Left cardiac atrium (tissue), 4 donors: ENCODE measurements around the gene RUFY1. TPM values are rescaled to one million over a fixed set of nuclear protein-coding genes. Genes with fewer than 3 reads are reported as not detected.
A peak's percentile ranks its signal among the peaks of the same experiment; 100 is the strongest.
"Not testable (repeated sequence)": the region's sequence is repeated elsewhere in the genome, so short reads cannot be mapped to it uniquely, and the experiment has no call there.

ENCODE experiments used
- ATAC-seq, 2 donors: fragments of 200-7000 bp; cut with Tn5 transposase; one replicate each; pipeline ENCODE4 v1.9.1; 2020; ENCODE audit warnings: mild to moderate bottlenecking in 2 of 2, moderate library complexity in 2 of 2
- DNase-seq: peaks from one replicate; pipeline ENCODE4 v3.0.0-alpha.2; 2020
- intact Hi-C, 2 donors: fragments of 100-400 bp; cut with DNase I; formaldehyde crosslinking; loops; one replicate each; pipeline versions ENCODE4 v1.14.1 to v1.15.1; 2022 to 2023
- total RNA-seq, 2 donors: library from RNA; stranded (reverse); fragmentation: NEBNext Ultra II Directional; extraction: Animal tissue kit (Norgen Biotek cat#: 25700); gene quantifications; one replicate each; pipeline ENCODE4 v1.2.1, GENCODE V29; 2021
- donor health status: DM: no; HTN: yes; CAD: no.
- donor health status: DM: no; HTN: yes; CAD: no; lungs with severe emphysema.
- donor health status: DM: yes; HTN: yes; CAD: no.
- donor health status: Dilated cardiomyopathy.

The RUFY1 gene
- total RNA-seq, 2 donors from 2014 or later = 22.9 to 26.3 TPM

DNA sequence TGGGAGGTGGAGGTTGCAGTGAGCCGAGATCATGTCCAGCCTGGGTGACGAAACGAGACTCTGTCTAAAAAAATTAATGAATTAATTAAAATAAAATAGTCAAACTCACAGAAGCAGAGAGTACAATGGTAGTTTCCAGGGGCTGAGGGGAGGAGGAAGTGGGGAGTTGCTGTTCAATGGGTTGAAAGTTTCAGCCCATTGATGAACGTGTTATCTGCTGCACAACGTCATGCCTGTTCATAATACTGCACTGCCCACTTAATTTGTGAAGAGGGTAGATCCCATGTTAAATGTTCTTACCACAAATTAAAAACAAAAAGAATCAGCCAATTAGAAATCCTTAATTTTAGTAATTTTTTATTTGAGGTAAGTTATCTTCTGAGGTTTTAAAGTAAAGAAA lies 16.4 kb upstream of the RUFY1 start:
- DNase-seq (no peak), ATAC-seq (no peak)

DNA sequence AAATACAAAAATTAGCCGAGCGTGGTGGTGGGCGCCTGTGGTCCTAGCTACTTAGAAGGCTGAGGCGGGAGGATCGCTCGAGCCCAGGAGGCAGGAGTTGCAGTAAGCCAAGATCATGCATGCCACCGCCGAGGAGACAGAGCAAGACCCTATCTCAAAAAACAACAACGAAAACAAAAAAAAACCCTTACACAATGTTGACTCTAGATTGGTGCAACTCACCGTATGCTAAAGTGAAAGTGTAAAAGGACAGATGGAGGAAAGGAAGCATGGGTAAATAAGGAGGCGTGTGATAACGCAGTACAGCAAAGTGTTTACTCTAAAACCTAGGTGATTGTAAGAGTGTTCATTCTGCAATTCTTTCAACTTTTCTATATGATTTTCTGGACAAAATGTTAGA lies 15.9 kb upstream of the RUFY1 start:
- intact Hi-C loops = no loop called here
- DNase-seq (no peak), ATAC-seq (no peak)

More for the DNA sequence above, 16.4 kb upstream of the RUFY1 start:
- intact Hi-C loops = no loop called here

DNA sequence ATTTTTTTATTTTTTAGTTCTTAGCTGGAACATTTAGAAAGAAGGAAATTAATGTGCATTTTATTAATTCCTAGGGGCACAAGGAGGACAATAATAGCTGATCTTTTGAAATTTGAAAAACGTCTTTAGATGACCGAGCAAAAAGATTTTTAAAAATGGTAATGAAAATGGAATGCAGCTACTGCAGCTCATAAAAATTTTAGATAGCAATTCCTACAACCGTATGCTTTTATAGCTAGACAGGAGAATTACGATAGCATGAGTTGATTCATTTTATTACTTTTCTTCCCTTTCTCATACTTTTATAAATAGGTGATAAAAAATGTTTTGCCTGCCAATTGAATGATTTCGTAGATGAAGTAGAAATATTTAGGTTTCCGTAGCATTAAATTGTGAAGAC lies 13.7 kb upstream of the RUFY1 start:
- intact Hi-C loops = no loop called here
- DNase-seq (no peak), ATAC-seq (no peak)

DNA sequence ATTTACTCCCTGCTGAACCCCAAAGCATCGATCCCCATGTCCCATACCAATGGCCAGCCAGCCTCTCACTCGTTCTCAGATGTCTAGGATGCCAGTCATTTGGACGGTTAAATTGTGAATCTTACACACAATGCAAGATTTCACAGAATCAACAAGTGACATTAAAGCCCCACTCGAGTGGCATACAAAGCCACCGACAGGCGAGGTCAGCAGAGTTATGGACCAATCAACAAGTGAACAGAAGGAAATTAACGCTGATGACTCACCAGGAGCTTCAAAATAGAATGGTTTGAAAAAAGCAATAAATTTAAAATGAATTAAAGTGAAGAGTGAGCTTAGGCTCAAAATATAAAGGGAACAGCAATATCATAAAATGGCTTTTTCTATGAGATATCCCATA lies 8.2 kb upstream of the RUFY1 start:
- intact Hi-C loops = no loop called here
- ATAC-seq (no peak), DNase-seq (no peak)

DNA sequence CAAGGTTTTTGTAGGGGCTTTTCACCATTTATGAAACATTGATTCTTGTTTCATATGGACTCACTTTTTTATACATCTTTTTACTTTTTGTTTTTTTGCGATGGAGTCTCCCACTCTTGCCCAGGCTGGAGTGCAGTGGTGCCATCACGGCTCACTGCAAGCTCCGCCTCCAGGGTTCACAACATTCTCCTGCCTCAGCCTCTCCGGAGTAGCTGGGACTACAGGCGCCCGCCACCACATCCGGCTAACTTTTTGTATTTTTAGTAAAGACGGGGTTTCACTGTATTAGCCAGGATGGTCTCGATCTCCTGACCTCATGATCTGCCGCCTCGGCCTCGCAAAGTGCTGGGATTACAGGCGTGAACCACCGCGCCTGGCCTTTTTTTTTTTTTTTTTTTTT lies 7.1 kb upstream of the RUFY1 start:
- DNase-seq, intact Hi-C loops, ATAC-seq: not testable (repeated sequence)

DNA sequence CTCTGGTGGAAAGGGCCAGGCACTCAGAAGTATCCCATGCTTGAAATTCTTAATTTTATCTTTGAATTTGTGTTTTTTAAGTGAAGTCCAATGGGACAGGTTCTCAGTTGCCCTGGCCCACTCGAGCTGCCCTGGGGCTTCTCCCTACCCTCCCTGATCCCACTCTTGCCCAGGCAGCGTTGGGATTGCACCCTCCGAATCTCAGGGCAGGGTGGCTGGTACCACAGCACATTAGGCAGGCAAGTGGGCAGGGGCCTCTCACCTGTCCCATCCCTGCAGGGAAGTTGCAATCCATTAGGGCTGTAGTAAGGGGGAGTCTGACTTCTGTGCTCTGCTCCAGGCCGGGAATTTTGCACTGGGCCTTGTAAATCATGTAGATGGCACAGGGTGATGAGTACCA lies 2.7 kb downstream of the RUFY1 start:
- DNase-seq (no peak), ATAC-seq (no peak)
- intact Hi-C loops = no loop called here

DNA sequence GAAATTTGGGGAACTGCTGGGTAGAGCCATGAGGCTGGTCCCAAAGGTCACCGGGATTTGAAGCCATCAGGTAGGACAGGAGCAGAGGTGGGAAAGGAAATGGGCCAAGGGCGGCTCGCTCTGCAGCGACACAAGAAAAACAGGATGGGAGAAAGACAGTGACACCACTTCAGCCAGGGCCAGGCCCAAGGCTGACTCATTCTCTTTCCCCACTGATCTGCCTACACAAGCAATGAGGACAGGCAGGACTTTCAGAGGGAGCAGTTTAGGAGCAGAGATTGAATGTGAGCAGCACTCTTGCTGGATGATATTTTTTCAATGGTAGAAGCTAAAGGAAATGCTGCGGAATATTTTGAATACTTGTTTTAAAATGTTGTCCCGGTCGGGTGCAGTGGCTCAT lies 3.5 kb downstream of the RUFY1 start:
- ATAC-seq (peak in 1 of 2 donors; percentile 24), DNase-seq (peak; percentile 32)
- intact Hi-C loops = no loop called here

DNA sequence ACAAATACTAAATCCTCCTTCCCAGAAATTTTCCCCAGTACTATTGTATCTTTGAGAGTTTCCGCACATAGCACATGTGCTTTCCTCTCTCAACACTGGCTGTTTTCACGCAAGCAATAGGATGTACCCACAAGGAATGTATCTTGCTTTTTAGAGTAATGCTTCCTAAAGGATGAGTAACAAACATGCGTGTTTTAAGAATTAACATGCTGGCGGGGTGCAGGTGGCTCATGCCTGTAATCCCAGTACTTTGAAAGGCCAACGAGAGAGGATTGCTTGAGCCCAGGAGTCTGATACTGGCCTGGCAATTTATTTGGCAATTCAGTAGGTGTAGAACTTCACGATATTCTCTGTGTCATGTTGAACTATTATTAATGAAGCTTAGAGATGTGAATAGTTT lies 4.6 kb downstream of the RUFY1 start:
- intact Hi-C loops = no loop called here
- no peak for ATAC-seq
- no peak for DNase-seq

DNA sequence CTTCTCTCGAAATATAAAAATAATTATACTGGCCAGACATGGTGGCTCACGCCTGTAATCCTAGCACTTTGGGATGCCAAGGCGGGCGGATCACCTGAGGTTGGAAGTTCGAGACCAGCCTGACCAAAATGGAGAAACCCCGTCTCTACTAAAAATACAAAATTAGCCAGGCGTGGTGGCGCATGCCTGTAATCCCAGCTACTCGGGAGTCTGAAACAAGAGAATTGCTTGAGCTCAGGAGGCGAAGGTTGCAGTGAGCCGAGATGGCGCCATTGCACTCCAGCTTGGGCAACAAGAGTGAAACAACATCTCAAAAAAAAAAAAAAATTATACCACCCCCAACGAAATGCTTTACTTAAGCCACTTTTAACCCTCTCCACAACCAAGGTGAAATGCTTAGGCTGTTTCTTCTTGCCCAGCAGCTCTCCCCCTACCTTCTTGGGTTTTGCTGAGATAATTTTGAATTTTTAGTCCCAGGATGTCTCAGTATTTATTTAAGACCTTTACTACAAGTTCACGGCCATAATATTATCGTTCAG lies 8.0 kb downstream of the RUFY1 start:
- ATAC-seq, intact Hi-C loops, DNase-seq: not testable (repeated sequence)

DNA sequence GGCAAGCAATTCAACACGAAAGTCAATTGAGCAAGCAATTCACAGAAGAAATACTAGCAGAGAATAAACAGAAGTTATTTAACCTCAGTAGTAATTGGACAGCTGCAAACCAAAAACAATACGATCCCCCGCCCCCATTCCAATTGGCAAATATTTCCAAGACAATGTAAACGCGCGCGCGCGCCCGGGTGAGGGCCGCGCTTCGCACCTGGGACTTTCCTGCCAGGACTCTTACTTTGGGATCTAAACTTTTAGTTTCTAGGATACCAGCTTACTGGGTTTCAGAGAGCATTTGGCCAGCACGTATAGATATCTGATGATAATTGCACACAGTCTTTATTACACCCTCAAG lies 8.6 kb downstream of the RUFY1 start:
- DNase-seq (no peak), ATAC-seq (peak in 1 of 2 donors; percentile 2)
- intact Hi-C loops = no loop called here

DNA sequence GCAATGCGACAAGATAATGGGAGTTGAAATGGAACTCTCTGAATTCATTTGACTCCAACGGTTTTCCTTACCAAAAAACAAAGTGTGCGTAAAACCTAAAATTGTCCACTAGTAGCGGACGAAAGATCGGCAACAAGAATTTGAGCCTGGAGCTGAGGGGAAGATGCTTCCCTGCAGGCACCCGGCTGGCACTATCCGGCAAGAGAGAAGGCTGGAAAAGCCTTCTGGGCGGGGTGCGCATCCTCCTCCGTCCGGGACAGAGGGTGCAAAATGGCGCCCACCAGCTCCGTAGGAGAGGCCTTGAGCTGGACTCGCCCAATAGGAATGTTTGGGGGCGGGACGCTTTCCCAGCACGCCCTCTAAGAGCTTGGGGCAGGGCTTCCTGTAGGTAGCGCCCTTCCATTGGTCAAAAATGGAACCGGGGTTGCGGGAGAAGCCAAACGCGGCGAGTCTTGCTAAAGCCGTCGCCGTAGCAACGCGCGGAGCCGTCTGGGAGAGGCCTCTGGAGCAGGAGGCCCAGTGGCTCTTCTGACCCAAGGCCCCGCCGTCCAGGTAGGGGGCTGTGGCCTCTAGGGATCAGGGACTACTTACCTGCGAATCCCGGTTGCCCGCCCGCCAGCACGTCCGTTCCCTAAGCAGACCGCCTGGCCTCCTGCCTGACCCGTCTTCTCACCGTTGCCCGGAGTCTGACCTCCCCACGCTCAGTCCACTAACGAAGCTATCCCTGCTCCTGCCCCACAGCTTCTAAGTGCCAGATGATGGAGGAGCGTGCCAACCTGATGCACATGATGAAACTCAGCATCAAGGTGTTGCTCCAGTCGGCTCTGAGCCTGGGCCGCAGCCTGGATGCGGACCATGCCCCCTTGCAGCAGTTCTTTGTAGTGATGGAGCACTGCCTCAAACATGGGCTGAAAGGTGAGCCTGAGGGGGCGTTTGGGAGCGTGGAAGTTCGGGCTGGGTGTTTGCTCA lies 9.2 kb downstream of the RUFY1 start:
- intact Hi-C loops = no loop called here
- peak; percentile 100 for ATAC-seq
- DNase-seq = peak; percentile 98

DNA sequence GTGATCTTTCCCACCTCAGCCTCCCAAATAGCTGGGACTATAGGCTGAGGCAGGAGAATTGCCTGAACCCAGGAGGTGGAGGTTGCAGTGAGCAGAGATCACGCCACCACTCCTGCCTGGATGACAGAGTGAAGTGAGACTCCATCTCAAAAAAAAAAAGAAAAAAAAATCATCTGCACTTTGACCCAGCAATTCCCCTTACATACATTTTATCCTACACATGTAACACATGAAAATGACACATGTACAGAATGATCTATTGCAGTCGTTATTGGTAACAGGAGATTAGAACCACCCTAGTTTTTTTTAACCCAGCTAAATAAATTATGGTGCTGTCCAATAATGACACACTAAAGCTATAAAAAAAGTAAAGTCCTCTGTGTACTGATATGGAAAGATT lies 14.2 kb downstream of the RUFY1 start:
- intact Hi-C loops = no loop called here
- no peak for DNase-seq
- no peak for ATAC-seq

DNA sequence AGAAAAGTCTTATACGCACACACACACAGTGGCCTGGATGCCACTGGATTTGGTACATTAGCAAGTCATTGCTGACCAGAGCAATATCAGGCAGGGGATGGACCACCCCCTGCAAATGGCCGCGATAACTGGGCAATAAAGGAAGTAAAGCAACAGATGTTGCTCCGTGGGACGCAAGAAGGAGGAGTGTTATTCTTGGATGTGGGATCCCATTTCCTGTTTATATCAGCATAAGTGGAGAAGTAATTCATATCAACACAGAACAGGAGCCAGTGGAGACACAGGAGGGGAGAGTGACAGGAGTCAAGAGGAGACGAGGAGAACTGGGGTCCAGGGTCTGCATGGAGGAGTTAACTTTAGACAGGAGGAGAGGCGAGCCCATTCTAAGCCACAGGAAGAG lies 18.4 kb downstream of the RUFY1 start:
- DNase-seq = no peak
- intact Hi-C loops = no loop called here
- peak in 1 of 2 donors; percentile 31 for ATAC-seq

DNA sequence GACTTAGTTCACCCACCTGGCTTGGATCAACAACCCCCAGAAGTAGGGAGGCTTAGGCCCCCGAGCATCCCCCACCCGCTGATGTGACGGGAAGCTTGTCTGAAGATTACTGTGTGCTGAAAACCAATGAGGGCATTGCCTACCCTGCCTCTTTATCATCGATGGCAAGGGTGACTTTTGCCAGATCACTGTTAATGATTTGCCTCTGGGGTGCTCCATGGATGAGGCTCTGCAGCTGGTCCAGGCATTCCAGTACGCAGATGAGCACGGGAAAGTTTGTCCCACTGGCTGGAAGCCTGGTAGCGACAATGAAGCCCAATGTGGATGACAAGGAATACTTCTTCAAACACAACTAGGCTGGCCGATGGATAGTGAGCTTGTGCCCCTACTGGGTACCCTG lies 22.0 kb downstream of the RUFY1 start:
- ATAC-seq (no peak), DNase-seq (no peak)
- intact Hi-C loops = no loop called here

DNA sequence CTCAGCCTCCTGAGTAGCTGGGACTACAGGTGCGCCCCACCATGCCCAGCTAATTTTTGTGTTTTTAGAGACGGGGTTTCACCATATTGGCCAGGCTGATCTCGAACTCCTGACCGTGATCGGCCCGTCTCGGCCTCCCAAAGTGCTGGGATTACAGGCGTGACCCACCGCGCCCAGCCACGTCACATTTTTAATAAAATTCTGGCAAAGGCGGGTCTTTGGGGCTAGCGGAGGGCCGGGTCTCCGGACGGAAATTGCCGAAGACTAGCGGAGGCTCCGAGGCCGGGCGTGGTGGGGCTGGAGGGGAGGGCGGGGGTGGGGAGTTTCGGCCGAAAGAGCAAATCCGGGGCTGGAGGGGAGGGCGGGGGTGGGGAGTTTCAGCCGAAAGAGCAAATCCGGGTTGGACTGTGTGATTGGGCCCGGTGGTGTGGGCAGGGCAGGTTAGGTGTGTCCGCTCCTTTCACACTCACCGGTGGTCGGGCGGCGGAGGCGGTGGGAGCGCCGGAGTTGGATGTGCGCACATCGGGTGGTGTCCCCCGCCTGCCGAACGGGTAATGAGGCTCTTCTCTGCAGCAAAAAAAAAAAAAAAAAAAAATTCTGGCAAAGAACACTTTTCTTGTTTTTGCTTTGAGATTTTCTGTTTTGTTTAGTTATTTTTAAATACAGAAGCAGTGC lies 27.1 kb downstream of the RUFY1 start:
- DNase-seq (no peak), ATAC-seq (no peak)

DNA sequence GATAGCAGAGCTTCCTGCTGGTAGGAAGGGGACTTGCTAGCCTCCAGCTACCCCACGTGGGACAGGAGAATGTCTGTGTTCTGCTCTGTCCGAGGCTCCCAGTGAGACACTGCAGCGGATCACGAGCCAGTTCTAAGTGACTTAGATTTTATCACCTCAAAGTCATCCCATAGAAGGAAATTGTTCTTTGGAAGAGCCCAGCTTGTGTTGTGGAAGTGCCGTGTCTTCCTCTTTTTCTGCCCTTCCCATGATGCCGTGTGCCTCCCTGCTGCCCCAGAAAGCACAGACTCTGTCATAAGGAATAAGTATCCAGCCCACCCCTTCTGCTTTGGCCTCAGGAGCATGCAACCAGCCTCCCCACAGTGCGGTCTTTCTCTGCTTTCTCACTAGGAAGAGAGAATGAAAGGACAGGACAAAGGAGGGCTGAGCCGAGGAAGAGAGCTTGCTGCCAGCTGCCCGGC lies 35.6 kb downstream of the RUFY1 start:
- intact Hi-C loops = no loop called here
- DNase-seq (no peak), ATAC-seq (peak in 1 of 2 donors; percentile 23)

More for the DNA sequence above, 27.1 kb downstream of the RUFY1 start:
- intact Hi-C loops = no loop called here

DNA sequence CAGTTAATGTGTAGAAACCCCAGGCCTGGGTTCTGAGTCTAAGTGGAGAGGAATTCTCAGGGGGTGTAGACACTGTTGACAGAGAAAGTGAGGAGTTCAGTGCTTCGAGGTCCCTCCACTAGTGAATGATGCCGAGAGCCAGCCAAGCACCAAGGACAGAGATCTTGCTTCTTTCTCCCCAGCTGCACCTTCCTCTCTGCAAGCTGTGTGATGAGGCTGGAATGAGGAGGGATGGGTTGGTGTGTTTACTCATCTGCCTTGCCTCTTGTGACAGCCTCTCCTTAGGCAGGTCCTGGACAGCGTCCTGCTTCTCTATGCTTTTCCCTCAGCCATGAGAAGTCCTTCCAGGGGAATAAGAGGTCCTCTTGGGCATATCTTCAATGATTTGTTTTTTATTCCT lies 37.8 kb downstream of the RUFY1 start:
- DNase-seq (no peak), ATAC-seq (no peak)
- intact Hi-C loops = no loop called here

DNA sequence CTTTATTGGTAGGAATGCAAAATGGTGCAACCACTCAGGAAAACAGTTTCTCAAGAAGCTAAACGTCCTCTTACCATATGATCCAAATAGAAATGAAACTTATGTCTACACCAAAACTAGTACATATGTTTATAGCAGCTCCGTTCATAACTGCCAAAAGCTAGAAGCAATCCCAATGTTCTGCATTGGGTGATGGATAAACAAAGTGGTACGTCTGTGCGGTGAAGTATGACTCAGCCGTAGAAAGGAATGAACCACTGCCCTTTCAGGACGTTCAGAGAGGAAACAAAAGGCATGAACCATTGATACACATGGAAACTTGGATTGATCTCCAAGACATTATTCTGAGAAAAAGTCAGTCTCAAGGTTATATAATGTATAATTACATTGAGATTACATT lies 45.6 kb downstream of the RUFY1 start:
- intact Hi-C loops = no loop called here
- no peak for DNase-seq
- ATAC-seq = no peak

DNA sequence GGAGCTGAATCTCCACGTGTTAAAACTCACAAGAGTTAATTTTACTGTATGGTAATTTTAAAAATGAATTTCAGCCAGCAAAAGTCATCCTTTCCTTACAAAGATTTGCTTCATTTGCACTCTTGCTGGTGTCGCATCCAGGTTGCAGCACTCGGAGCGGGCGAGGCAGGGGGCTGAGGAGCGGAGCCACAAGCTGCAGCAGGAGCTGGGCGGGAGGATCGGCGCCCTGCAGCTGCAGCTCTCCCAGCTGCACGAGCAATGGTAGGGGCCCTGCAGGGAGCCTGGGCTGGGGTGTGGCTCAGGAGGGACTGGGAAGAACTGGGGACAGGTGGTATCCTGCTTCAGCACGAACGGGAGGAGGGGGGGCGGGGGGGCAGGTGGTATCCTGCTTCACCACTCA lies 46.1 kb downstream of the RUFY1 start:
- DNase-seq (no peak), ATAC-seq (peak in 1 of 2 donors; percentile 4)
- intact Hi-C loops = no loop called here

DNA sequence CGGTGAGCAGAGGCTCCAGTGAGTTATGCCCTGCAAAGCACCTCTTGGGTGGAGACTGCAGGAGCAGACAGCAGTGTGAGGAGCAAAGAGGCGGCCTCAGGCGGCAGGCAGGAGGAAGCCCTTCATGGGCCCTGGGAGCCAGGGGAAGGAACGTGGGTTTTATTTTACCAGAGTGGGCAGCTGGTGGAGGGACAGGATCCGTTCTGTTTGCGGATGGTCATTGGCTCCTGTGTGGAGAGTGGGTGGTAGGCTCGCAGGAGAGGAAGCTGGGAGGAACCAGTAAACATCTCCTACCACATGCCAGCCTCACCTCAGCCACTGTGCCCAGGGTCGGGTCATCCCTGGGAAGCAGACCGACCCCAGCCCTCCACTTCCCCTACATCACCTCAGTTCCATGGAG lies 48.7 kb downstream of the RUFY1 start:
- ATAC-seq (no peak), DNase-seq (no peak)
- intact Hi-C loops = no loop called here
